Lung (tissue), 12 donors: Measurements from ENCODE around the gene LRPAP1. TPM values are rescaled to one million over a fixed set of nuclear protein-coding genes. Genes with fewer than 3 reads are reported as not detected.

Experiments
- ATAC-seq: fragments of 200-7000 bp; cut with Tn5 transposase; one replicate; pipeline ENCODE4 v1.9.1; 2020; ENCODE audit warnings: moderate number of reproducible peaks; ENCODE audit not compliant: insufficient read depth, low FRiP score
- DNase-seq, 3 donors: peaks; one replicate each; pipeline ENCODE4 v3.0.0-alpha.2; 2013 to 2017
- H3K27ac ChIP-seq, 2 donors: one replicate each; pipeline ENCODE4 v1.5.1; 2013; ENCODE audit warnings: mild to moderate bottlenecking in 2 of 2, moderate library complexity in 2 of 2, control low read depth in 1 of 2, inconsistent platforms in 1 of 2, low read depth in 1 of 2, low read length in 1 of 2
- H3K27me3 ChIP-seq, 3 donors: one replicate each; pipeline ENCODE4 v1.5.1; 2013; ENCODE audit warnings: low read length in 2 of 3; ENCODE audit not compliant: control insufficient read depth in 3 of 3, insufficient read depth in 3 of 3
- H3K36me3 ChIP-seq, 4 donors: one replicate each; pipeline ENCODE4 v1.5.1; 2013; ENCODE audit warnings: low read length in 4 of 4, mild to moderate bottlenecking in 1 of 4, moderate library complexity in 1 of 4; ENCODE audit not compliant: control insufficient read depth in 4 of 4, insufficient read depth in 4 of 4
- H3K4me1 ChIP-seq, 5 donors: one replicate each; pipeline ENCODE4 v1.5.1; 2013; ENCODE audit warnings: low read length in 5 of 5, mild to moderate bottlenecking in 2 of 5, moderate library complexity in 1 of 5; ENCODE audit not compliant: control insufficient read depth in 5 of 5, insufficient read depth in 5 of 5
- H3K4me3 ChIP-seq: one replicate; pipeline ENCODE4 v1.5.1; 2013; ENCODE audit warnings: mild to moderate bottlenecking, control low read depth, moderate library complexity
- H3K9ac ChIP-seq, 2 donors: one replicate each; pipeline ENCODE4 v1.5.1; 2013; ENCODE audit warnings: low read length in 2 of 2, control low read depth in 1 of 2; ENCODE audit not compliant: insufficient read depth in 1 of 2
- H3K9me3 ChIP-seq, 4 donors: one replicate each; pipeline ENCODE4 v1.5.1; 2013; ENCODE audit warnings: low read length in 3 of 4, mild to moderate bottlenecking in 1 of 4, moderate library complexity in 1 of 4; ENCODE audit not compliant: control insufficient read depth in 4 of 4, insufficient read depth in 3 of 4
- WGBS, 2 donors: extraction: QIAGEN DNeasy Blood & Tissue Kit; methylation state at CpG; one replicate each; pipeline ENCODE4 v1.1.7; 2013; 5-methylcytosine and 5-hydroxymethylcytosine counted together
- polyA plus RNA-seq, 2 donors: library from polyadenylated mRNA; stranded (reverse); fragments of 200-250 nt; gene quantifications; one replicate each; pipeline ENCODE4 v1.2.1, GENCODE V29; 2013
- total RNA-seq, 2 donors: library from RNA; depleted of rRNA in 1 of 2; stranded (reverse); fragments of >200 nt in 1 of 2; gene quantifications; one replicate each; pipeline ENCODE4 v1.2.1, GENCODE V29; 2014 to 2021
- TF ChIP-seq, protein P1 (sequence below): IDR thresholded peaks from 2 replicates; pipeline ENCODE4 v1.5.1; 2012; ENCODE audit warnings: mild to moderate bottlenecking; ENCODE audit errors: control extremely low read depth, extremely low read depth
- donor health status: control.
- donor health status: control.
- donor health status: Bipolar disorder and iron deficiency.
- donor health status: healthy.
- donor health status: DM: yes; HTN: yes; CAD: no.

LRPAP1 gene
- total and polyA plus RNA-seq, 4 donors: 46.1 to 289 (median 208) TPM

- peaks cover 8 to 94% (median 34%) of the 10 kb centered on the region in 4 donors for H3K36me3 ChIP-seq
- DNase-seq (no peak), ATAC-seq (no peak)
- no peak overlapping the region for H3K9ac ChIP-seq
- H3K4me1 ChIP-seq: no peaks in the 10 kb centered on the region
- 96% methylated on average over 49 of the region's 49 CpGs for WGBS, 2 donors
- TF ChIP-seq, protein P1, sequence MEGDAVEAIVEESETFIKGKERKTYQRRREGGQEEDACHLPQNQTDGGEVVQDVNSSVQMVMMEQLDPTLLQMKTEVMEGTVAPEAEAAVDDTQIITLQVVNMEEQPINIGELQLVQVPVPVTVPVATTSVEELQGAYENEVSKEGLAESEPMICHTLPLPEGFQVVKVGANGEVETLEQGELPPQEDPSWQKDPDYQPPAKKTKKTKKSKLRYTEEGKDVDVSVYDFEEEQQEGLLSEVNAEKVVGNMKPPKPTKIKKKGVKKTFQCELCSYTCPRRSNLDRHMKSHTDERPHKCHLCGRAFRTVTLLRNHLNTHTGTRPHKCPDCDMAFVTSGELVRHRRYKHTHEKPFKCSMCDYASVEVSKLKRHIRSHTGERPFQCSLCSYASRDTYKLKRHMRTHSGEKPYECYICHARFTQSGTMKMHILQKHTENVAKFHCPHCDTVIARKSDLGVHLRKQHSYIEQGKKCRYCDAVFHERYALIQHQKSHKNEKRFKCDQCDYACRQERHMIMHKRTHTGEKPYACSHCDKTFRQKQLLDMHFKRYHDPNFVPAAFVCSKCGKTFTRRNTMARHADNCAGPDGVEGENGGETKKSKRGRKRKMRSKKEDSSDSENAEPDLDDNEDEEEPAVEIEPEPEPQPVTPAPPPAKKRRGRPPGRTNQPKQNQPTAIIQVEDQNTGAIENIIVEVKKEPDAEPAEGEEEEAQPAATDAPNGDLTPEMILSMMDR: no peak
- H3K9me3 ChIP-seq: peaks cover 0 to under 1% (median 0%) of the 10 kb centered on the region in 4 donors
- H3K27ac ChIP-seq: no peak overlapping the region
- no peaks in the 10 kb centered on the region for H3K27me3 ChIP-seq
- no peak overlapping the region for H3K4me3 ChIP-seq
Measured at GRCh38 chr4:3517731-3518510, 14.3 kb downstream of the LRPAP1 start.

GRCh38 chr4:3516836-3517730 is 15.1 kb downstream of the LRPAP1 start:
- Histone ChIP-seq H3K4me3 (no peak overlapping the region), H3K4me1 (no peaks in the 10 kb centered on the region), H3K9me3 (peaks cover 0 to 4% (median 0%) of the 10 kb centered on the region in 4 donors), H3K27me3 (no peaks in the 10 kb centered on the region), H3K36me3 (peaks cover 8 to 94% (median 38%) of the 10 kb centered on the region in 4 donors), H3K27ac (no peak overlapping the region), H3K9ac (no peak overlapping the region)
- DNase-seq (no peak), ATAC-seq (no peak)
- TF ChIP-seq, protein P1: no peak
- 93 to 94% methylated on average over 29 of the region's 29 CpGs for WGBS, 2 donors

DNA sequence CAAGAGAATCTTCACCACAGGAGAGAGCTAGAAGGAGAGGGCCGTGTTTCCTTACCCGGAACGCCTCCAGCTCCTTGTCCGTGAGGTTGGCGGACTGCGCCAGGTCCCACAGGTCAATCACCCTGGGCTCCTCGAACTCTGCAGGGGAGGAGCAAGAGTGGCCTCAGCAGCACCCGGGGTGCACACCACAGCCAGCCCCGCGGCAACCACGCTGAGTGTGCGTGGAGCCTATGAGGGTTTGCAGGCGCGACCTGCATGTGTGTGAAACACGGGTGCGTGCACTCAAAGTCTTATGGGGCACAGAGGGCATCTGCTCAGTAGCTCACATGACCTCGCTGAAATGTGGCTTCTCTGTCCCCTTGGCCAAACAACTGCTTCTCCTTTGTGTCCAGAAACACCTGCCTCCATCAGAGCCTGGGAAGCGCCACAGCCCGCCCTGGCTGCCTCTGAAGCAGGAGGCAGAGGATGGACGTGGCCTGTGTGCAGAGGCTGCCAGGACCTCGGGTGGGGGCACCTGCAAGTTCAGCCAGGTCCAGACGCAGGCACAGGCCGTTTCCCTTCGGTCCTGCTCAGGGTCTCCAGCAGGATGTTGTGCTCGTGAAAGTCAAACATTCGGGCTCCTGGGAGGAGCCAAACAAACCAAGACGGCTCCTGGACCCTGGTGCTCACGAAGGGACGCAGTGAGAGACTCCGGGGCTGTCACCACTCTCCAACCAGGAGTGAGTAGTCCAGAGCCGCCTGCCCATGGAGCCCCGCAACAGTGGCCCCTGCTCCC is 16.0 kb downstream of the LRPAP1 start:
- TF ChIP-seq, protein P1: no peak
- no peak for ATAC-seq
- Histone ChIP-seq H3K27me3 (no peaks in the 10 kb centered on the region), H3K9me3 (peaks cover 0 to 4% (median 0%) of the 10 kb centered on the region in 4 donors), H3K4me3 (no peak overlapping the region), H3K27ac (no peak overlapping the region), H3K9ac (no peak overlapping the region), H3K4me1 (no peaks in the 10 kb centered on the region), H3K36me3 (peaks cover 10 to 94% (median 38%) of the 10 kb centered on the region in 4 donors)
- no peak for DNase-seq
- WGBS, 2 donors: 92 to 93% methylated on average over 32 of the region's 32 CpGs
